ENCODE data around the gene ZNF609. TPM values are rescaled to one million over a fixed set of nuclear protein-coding genes. Genes with fewer than 3 reads are reported as not detected.
A peak's percentile ranks its signal among the peaks of the same experiment; 100 is the strongest.

The ZNF609 gene
- total RNA-seq, 1 donor from 2014 or later: 22.4 TPM

DNA sequence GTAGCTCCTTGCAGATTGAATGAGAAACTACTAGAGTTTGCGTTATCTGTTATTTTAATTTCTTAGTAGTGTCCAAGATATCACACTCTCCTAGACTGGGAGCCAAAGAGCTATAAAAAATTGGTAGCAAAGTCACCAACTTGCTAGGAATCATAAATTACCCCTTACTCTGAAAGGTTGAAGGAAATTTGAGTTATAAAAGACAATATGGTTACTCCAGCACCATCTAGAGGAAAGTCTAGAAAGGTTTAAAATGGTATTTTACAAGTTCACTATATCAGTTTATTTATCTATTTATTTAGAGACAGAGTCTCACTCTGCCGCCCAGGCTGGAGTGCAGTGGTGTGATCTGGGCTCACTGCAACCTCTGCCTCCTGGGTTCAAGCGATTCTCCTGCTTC lies 193.4 kb downstream of the ZNF609 start:
- DNase-seq: no peak

DNA sequence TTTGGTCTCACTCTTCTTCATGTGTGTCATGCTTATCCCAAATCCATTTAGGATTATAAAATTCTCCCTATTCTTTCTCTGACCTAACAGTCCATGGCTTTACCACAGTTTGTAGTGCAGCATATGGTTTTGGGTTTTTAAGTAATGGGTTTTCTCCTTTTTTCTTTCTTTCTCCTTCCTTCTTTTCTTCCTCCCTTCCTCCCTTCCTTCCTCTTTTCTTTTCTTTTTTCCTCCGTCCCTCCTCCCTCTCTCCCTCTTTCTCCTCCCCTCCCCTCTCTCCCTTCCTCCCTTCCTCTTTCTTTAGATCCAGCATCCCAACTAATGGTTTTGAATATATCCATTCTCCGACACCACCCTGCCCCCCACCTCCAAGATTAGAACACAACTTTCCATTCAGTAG lies 196.1 kb downstream of the ZNF609 start:
- DNase-seq: no peak

DNA sequence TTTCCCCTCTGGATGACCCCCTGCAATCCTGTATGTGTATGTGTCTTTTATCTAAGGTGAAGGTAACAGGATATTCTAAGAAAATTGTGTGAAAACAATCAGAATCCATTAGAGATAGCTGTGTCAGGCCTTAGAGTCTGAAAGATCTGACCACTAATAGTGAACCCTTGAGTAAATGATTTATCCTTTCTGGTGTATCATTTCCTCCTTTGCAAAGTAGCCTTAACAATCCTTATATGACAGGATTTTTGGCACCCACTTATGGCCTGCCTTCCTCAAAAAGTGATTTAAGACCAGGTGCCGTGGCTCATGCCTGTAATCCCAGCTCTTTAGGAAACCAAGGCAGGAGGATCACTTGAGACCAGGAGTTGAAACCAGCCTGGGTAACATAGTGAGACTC lies 204.8 kb downstream of the ZNF609 start:
- no peak for DNase-seq

DNA sequence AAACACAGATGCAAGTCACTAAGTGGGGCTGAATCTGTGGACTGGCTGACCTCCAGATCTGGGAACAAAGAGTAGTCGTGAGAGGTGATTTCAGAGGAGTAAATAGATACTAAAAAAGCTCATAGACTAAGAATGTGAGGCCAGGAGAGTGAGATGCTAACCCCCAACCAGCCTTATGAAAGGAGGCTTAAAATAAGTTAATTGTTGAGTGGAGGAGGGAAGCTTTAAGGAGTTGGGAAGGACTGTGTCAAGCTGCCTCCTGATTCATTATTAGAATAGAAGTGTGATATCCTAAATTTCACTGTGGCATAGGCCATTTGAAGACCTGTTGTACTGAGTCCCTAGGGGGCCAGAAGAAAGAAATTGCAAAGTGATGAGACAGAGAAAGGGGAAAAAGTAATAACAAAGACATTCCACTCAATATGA lies 207.4 kb downstream of the ZNF609 start:
- DNase-seq: no peak

DNA sequence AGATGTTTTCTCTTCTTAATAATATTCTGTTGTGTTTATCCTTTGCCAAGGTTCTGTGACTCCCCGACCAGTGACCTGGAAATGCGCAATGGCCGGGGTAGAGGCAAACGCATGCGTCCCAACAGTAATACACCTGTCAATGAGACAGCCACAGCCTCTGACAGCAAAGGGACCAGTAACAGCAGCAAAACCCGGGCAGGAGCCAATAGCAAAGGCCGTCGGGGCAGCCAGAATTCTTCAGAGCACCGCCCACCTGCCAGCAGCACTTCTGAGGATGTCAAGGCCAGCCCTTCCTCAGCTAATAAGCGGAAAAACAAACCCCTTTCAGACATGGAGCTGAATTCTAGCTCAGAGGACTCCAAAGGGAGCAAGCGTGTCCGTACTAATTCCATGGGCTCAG lies 213.5 kb downstream of the ZNF609 start:
- no peak for DNase-seq

DNA sequence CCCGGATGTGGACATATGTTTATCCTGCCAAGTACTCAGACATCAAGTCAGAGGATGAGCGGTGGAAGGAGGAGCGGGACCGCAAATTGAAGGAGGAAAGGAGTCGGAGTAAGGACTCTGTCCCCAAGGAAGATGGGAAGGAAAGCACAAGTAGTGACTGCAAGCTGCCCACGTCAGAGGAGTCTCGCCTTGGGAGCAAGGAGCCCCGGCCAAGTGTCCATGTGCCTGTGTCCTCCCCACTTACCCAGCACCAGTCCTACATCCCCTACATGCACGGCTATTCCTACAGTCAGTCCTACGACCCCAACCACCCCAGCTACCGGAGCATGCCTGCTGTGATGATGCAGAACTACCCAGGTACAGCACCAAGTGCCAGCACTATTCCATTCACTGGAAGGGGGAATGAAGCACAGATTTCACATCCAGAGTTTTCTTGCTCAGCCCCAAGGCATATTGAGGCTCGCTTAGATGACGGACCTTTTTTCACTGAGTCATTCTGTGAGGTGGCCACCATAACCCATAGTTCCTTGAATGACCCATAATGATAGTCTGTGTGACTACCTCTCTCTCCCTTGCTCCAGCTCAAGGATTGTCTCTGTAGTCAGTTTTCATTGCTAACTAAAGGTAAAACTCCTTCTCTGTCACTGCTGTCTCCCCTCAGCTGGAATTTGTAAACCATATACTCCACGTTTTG lies 217.9 kb downstream of the ZNF609 start:
- DNase-seq: no peak

DNA sequence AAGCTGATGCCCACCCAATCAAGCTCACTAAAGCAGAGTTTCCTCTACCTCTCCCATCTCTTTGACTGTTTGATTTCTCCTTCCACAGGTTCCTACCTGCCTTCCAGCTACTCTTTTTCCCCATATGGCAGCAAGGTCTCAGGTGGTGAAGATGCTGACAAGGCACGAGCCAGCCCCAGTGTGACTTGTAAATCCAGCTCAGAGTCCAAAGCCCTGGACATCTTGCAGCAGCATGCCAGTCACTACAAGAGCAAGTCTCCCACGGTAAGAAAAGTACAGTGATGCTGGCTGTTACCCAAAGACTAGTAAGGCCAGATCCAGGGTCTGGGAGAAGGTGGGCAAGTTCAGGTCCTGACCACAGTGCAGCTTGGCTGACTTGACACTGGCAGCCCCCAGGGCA lies 219.7 kb downstream of the ZNF609 start:
- DNase-seq: no peak

DNA sequence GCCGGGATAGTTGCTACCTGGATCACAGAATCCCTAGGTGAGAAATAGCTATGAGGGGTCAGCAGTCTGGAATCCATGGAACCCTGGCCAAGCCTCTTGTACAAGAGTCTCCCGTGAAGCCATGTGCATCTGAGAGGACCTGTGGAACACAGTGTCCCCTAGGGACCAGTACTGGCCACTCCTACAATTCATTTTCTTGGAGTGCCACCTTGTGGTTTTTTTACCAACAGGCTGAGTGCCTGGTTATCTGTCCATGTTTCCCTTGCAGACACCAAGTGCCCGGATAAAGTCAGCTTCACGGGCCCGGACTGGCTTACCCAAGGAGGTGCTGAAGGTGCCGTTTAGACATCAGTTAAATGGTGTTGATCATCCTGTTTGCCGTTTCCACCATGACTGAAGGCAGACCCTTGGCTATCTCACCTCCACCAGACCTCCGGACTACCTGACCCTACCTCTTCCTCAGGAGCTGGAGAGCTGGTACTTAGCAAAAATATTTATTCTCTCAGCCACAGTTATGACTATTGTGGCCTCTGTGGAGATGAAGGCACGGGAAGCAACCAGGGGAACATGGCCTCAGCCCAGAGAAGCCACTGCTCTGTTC lies 221.1 kb downstream of the ZNF609 start:
- DNase-seq: no peak

DNA sequence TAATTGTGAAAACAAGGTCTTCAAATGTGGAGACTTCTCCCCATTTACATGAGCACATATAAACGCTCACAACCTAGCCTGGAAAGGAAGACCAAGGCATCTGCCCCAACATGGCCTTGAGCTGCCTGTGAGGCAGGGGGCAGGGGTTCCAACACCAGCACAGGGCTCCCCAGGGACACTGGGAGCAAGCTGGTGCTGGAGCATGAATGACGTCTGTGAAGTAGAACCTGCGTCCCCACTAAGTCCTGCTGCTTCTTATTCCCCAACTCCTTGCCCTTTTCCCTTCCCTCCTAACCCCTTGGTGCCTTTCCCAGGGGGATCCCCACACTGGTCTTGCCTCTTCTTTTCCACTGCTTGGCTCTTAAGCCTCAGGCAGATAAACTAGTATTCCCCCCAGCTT lies 221.9 kb downstream of the ZNF609 start:
- DNase-seq: no peak

DNA sequence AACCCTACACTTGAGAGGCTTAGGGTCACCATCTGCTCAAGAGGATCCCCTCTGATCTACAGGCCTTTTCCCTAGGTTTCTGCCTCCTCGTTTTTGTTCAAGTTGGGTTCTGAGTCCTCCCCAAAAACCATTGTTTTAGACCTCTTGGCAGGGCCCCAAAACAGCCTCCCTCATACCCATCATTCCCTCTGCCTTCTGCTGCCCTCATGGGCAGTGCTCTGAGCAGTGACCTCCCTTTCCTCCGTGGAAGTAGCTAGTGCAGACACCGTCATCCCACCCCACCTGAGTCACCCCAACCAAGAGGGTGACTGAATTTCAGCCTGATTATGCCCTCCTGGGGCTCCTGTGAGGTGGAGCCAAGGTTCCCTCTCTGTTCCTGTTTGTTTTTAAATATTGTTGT lies 223.0 kb downstream of the ZNF609 start:
- no peak for DNase-seq

DNA sequence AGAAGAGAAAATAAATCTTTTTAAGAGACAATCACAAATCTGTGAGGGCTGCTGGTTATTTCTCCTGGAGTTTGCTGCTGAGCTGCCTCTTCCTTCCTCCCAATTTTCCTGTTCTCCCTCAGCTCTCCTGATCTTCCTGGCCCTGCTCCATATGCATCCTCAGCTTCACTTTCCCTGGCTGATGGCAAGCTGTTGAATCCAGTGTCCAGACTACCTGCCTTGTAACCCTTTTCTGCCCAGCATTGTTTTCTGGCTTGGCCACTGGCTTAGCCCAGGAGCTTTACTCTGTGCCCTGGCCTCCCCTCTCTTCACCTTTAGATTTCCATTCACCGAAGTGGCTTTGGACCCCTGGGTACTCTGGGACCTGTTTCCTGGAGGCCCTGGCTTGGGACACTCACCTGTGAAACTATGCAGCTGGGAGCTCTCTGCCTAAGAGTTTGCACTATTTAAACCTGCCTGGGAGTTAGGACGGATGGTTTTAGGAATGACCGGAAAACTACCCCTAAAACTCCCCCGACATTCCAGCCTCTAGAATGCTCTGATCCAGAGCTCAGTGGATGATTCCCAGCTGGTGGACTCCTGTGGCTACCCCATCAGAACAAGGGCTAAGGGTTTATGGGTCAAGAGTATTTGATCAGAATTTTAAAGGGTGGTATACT lies 225.0 kb downstream of the ZNF609 start:
- DNase-seq: no peak

DNA sequence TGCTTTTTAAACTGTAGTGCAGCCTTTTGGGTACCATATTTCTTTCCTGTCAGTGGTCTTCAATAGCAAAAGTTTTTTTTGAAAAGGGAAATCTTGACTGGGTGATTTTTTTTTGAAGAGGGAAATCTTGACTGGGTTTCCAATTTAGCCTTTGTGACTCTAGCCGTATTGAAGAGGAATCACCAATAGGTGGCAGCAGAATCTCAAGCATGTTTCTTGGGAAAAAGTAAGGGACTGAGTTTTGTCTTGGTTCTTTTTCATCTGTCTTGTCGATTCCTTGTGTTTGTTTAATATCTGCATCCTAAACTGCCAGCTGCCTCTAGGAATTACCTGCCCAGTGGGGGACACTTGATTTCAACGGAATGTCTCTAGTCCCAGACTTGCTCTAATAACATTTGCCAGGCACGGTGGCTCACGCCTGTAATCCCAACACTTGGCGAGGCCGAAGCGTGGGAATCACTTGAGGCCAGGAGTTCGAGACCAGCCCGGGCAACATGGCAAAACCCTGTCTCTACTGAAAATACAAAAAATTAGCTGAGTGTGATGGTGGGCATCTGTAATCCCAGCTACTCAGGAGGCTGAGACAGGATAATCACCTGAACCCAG lies 225.9 kb downstream of the ZNF609 start:
- peak; percentile 35 for DNase-seq

DNA sequence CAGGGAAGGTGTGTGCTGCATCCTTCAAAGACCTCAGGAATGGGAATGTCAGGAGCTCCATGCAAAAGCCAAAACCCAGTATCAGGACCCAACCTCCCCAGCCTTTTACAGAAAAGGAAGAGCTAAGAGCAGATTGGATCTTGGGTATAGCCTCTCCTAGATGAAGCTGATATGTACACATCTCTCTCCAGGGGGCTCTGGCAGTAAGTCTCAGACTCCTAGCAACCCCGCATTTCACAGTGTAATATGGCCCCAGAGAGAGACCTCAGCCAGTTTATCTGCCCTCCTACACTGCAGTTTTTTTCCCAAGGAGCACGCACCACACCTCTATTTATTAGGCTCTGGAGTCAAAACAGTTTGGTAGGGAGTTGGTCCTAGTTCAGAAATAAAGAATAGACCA lies 226.8 kb downstream of the ZNF609 start:
- DNase-seq: no peak

DNA sequence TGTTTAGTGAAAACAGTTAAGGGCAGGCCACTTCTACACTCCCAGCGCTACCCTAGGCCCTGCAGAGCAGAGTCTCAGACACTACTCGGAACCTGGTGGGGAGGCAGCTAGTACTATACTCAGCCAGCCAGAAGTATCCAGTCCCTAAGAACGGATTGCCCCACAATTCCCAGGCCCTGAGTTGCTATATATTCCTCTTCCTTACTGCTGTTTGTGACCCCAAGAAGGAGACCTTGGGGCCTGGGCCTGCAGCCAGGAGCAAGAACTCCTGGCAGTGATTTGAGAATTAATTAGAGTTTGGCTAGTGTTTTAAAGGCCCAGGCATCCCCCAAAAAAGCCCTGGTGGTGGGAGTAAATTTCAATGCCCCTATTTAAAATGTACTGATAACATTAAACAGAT lies 227.3 kb downstream of the ZNF609 start:
- no peak for DNase-seq

DNA sequence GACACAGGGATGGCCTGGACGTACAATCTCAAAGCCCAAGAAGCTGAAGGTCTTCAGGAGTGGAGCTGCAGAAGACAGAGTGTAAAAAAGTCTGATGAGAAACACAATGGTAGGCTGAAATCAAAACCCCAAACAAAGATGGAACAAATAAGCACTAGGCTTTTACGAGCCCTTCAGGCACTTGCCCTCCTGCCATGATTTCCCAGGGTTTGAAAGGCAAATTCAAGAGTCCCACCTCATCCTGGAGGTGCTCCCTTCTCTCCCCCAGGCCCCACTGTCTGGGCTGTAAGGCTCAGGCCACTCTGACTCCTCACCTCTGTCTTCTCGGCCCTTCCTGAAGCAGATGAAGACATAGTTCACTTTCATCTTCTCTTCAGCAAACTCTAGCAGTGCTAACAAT lies 228.4 kb downstream of the ZNF609 start:
- DNase-seq: no peak

DNA sequence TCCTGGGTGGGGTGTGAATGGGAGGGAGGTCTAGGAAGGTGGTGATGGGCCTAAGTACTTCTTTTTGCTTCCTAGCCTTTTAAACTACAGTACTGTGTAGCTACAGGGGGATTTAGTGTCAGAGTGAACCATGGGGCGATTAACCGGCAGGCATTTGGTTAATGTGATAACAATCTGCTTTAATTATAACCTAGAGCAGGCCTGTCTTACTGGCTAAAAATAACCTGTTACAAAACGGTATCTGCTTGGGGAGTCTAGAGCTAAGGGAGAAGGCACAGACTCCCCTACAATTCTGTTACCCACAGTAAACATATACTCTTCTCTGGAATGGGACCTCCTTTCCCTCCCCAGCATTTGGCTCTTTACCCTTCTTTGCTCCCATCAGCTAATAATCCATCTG lies 229.6 kb downstream of the ZNF609 start:
- no peak for DNase-seq

DNA sequence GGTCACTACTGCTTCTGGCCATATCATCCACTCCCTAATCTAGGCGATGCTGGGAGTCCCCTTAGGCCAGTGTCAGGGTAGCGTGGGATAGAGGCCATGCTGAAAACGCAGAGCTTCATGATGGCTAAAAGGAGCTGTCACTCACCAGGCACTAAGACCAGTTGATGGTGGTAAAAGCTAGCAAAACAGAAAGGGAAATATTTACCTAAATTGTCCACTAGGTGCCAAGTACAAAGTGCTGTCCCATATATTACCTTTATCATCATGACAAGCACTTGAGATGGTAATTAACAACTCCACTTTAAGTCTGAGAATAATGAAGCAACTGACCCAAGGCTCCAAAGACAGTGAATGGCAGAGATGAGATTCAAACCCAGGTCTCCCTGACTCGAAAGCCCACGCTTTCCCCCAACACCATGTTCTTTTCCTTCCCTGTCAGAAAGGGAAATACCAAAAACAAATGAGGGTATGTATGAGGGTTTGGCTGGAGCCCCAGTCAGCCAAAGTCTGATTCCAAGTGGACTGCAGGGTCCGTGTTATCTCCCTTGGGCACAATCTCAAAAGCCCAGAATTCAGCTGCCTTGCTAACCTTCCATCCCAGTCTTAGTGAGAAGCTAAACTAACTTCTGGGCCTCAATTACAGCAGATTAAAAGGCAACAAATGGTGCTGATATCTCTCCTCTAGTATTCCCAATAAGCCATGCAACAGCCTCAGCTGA lies 230.4 kb downstream of the ZNF609 start:
- no peak for DNase-seq

DNA sequence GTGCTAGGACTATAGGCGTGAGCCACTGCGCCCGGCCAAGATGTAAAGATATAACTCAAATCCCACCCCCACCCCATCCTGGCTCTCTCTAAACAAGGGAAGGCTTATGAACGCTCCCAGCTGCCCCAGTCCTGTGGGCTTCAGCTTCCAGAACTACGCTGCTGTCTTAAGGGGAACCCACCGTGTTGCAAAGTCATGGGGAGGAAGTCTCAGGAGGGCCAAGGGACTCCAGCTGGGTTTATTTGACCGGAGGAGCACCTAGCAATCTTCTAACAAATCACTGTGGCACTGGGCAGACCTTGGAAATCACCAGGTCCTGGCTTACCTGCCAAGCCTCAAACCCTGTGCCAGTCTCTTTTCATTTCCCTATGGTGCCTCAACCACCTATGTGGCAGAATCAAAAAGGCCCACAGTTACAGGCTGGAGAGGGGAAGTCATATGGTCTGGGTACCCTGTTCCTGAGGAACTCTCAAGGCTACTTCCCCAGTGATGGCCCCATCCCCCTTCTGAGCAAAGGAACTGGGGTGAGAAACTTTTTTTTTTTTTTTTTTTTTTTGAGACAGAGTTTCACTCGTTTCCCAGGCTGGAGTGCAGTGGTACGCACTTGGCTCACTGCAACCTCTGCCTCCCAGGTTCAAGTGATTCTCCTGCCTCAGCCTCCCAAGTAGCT lies 231.7 kb downstream of the ZNF609 start:
- no peak for DNase-seq

DNA sequence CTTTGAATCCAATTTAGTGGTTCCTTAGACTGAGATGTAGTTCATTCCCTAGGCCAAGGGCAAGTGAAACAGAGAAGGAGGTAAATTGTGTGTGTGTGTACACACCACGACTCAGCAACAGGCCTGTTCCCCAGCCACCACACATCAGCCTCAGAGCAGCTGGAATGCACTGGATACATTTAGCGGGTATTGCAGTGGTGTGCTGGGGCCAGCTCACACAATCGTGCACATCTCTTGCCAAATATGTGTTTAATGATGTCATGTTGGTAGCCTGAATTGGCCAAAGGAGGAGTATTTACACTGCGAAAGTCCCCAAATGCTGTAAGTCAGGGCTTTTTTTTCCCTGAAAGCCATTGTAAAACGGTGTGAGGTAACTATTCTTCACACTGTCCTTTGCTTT lies 232.8 kb downstream of the ZNF609 start:
- peak; percentile 47 for DNase-seq

DNA sequence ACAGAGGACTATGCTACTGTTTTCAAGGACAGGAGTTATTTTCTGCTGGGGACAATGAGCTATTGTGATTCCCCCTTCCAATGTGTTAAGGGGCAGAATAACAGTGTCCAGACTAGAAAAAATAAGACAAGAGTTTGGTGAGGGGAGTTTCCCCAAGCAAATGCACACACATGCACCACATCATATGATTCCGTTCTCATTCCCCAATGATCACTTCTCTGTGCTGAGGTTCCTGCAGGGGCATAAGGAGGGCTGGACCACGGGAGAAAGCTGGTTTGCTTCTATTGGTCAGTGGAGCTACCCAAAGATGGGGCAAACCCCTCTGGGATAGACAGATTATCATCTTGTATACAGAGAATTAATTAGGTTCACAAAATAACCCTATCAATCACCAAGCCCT lies 234.4 kb downstream of the ZNF609 start:
- no peak for DNase-seq

DNA sequence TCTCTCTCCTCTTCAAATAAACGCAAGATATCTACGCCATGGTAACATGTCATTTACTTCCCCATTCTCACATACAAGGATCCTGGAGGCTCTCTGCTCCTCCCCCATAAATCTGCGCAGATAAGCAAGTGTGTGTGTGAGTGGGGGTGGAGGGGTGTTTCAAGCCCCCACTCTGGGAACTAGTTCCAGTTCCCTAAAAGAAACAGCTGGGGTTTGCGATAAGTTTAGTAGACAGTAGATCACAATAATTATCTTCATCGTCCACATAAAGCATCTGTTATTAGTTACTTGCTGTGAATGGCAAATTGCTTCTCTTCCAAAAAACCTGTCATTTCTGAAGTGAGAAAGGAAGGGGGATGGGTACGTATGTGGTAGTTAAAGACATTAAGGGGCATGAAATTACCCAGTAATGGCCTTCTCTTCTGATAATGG lies 235.2 kb downstream of the ZNF609 start:
- DNase-seq: no peak

DNA sequence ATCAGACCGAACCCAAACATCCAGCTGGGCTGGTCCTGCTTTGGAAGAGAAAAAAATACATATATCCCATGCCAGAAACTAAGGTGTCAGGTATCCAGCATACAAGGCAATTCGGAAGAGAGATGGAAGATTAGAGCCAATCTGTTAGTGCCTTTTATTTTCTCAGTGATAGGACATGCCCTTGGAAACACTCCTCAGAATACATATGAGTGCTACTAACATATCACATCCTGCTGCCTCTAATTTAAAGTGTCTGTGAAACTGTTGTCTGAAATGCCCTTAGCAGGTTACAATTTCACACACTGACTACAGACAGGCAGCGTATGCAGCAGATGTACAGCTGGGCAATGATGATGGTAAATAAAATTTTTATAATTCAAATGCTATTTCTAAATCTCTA lies 236.1 kb downstream of the ZNF609 start:
- no peak for DNase-seq
